ENCODE measurements around the gene KLHL11. TPM values are rescaled to one million over a fixed set of nuclear protein-coding genes. Genes with fewer than 3 reads are reported as not detected.

KLHL11 gene, protein sequence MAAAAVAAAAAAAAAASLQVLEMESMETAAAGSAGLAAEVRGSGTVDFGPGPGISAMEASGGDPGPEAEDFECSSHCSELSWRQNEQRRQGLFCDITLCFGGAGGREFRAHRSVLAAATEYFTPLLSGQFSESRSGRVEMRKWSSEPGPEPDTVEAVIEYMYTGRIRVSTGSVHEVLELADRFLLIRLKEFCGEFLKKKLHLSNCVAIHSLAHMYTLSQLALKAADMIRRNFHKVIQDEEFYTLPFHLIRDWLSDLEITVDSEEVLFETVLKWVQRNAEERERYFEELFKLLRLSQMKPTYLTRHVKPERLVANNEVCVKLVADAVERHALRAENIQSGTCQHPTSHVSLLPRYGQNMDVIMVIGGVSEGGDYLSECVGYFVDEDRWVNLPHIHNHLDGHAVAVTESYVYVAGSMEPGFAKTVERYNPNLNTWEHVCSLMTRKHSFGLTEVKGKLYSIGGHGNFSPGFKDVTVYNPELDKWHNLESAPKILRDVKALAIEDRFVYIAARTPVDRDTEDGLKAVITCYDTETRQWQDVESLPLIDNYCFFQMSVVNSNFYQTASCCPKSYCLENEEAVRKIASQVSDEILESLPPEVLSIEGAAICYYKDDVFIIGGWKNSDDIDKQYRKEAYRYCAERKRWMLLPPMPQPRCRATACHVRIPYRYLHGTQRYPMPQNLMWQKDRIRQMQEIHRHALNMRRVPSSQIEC
- 15.5 TPM in 2 replicates for total RNA-seq

DNA sequence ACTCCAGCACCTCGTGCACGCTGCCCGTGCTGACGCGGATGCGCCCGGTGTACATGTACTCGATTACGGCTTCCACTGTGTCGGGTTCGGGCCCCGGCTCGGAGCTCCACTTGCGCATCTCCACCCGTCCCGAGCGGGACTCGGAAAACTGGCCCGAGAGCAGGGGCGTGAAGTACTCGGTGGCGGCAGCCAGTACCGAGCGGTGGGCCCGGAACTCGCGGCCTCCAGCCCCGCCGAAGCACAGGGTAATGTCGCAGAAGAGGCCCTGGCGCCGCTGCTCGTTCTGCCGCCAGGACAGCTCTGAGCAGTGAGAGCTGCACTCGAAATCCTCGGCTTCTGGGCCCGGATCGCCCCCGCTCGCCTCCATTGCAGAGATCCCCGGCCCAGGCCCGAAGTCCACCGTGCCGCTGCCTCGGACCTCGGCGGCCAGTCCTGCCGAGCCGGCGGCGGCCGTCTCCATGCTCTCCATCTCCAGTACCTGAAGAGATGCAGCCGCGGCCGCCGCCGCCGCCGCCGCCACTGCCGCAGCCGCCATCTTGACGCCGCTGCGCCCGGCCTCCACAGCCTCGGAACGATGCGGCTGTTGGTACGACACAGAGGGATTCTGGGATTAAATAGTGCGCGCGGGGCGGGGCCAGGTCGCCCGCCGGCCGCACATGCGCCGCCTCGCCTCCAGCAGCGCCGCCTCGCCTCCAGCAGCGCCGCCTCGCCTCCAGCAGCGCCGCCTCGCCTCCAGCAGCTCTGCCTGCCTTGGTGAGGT is at the start of gene KLHL11:
TSS of gene KLHL11 (minus strand) at position 588 of the 760 bp plus-strand sequence. CDS start at position 535, 53 bp downstream.
- intact Hi-C loops (cut with micrococcal nuclease), result loop anchor here (1.0 to 5.0 kb wide), 13 partner anchors 30 to 316 kb away; partner anchors contain the start of genes CNP, DHX58, DNAJC7 and EIF1

- intact Hi-C loops (cut with micrococcal nuclease), result loop anchor here (5.0 kb wide), 2 partner anchors 228 to 277 kb away; partner anchors contain the start of genes EIF1 and GHDC
These were observed 49.8 kb upstream of the KLHL11 start for GRCh38 chr17:41915020-41915419.

- intact Hi-C loops (cut with micrococcal nuclease), result no loop called here
These were observed 49.1 kb upstream of the KLHL11 start for GRCh38 chr17:41914358-41914766.

- intact Hi-C loops (cut with micrococcal nuclease), result no loop called here
These were observed 48.6 kb upstream of the KLHL11 start for GRCh38 chr17:41913798-41914197.

DNA sequence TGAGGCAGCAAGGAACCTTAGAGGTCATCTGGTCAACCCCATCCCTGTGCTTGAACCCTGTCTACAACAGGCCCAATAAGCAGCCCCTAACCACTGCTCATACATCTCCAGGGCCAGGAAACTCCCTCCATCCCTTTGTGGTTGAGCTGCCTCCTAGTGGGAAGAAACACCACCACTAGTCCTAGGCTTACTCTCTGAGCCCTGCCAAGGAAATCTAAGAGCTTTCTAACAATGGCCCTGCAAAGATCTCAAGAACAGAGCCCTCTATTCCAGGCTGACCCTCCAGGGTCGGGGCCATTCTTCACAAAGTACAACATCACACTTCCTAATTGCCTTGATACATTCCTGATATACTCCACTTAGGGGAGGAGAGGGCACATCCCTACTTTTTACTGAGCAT is 47.7 kb upstream of the KLHL11 start:
- intact Hi-C loops (cut with micrococcal nuclease), result no loop called here

DNA sequence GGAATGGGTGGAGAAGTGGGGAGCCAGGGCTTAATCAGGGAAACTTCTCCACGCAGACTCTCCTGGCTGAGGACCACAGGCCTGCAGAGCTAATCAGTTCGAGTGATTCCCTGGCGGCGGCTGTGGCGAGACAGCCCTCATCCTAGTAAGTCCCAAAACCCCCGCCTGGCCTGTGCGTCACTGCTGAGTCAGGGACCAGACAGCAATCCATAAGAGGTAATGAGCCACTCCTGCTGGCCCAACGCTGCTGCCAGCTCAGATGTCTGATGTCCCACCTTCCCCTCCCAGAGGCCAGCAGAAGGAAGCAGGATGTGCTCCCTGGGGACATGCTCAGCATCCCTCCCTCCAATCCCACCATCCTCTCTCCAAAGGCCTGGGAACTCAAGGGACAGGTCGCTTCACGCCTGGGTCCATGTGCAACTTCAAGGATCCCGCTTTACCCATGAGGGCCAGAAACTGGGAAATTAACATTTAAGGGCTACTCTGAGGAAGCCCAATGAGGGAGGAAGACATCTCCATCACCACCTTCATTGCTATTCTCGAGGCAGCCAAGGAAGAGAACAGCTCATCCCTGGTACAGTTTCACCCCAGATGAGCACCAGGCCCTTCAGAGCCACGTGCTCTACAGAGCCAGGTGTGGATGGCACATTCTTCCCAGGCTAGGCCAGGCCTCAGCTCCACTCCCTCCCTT is 45.6 kb upstream of the KLHL11 start:
- intact Hi-C loops (cut with micrococcal nuclease), result no loop called here

DNA sequence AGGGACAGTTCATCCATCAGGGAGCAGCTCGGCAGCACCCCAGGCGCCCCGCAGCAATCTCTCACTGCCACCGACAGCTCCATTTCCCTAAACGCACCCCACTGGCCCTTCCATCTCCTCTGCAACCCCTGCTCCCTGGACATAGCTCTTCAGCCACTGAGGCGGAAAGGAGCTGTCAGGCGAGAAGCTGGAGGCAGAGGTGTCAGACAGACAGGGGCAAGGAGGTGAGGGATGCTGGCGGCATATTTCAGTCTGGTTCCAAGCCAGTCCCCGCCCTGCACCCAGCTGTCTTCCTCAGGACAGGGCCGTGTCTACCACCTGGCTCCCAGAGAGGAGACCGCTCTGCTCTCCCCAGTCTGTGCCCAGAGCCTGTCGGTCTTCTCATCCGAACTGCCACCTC is 43.9 kb upstream of the KLHL11 start:
- intact Hi-C loops (cut with micrococcal nuclease), result no loop called here

DNA sequence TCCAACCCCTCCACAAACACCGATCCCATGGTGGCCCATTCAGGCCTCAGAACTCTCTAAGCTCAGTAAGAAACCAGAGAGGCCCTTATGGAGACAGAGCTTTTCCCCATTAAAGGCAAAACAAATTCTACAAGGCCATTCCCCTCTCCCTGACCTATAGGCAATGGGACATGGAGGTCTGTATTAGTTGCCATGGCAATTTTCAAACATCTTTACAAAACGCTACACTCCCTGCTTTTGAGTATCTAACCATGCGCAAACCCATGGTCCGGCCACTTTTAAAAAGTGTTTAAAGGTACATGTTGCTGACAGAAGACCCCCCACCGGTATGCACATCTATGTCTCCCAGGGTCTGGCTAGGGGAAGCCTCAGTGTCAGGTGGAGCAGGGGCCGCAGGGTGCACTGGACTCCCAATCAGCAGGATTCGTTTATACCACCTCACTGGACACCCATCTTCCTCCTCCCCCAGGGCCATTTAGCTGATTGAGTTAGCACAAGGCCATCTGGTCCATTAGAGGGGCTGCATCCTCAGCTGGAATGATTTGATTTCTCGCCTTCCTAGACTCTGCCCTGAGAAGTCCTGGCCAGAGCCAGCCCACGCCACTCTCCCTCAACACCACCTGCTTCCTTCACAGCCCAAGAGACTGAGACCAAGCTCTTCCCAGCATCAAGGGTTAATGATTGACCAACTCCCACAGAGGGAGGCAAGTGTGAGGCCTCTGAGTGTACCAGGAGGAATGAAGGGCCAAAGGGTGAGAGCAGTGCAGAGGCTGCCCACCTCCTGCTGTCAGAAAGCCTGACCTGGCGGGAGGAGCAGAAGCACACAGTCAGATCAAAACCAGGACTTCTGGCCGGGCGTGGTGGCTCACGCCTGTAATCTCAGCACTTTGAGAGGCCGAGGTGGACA is 42.7 kb upstream of the KLHL11 start:
- intact Hi-C loops (cut with micrococcal nuclease), result no loop called here

- intact Hi-C loops (cut with micrococcal nuclease), result no loop called here
These were observed 41.9 kb upstream of the KLHL11 start for GRCh38 chr17:41907185-41907556.

- intact Hi-C loops (cut with micrococcal nuclease), result no loop called here
These were observed 41.4 kb upstream of the KLHL11 start for GRCh38 chr17:41906465-41907184.

DNA sequence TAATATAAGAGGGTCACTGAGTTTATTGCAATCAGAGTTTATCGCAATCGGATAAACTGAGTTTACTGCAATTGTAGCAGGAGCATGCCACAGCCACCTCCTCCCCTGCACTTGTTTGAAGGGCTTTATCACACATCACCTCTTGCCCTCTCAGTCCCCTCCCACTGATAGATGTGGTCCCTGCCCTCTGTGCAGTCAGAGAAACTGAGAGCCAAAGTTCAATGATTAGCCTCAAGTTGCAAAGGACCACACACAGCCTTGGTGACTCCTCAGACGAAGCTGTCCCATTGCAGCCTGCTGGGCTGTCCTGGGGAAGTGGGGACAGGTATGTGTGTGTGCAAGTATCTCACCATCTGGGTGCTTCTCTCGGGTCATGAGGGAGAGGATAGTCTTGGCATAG is 39.9 kb upstream of the KLHL11 start:
- intact Hi-C loops (cut with micrococcal nuclease), result no loop called here

GRCh38 chr17:41904242-41904841 is 39.1 kb upstream of the KLHL11 start:
- intact Hi-C loops (cut with micrococcal nuclease), result no loop called here

GRCh38 chr17:41901646-41902045 is 36.4 kb upstream of the KLHL11 start:
- intact Hi-C loops (cut with micrococcal nuclease), result no loop called here

DNA sequence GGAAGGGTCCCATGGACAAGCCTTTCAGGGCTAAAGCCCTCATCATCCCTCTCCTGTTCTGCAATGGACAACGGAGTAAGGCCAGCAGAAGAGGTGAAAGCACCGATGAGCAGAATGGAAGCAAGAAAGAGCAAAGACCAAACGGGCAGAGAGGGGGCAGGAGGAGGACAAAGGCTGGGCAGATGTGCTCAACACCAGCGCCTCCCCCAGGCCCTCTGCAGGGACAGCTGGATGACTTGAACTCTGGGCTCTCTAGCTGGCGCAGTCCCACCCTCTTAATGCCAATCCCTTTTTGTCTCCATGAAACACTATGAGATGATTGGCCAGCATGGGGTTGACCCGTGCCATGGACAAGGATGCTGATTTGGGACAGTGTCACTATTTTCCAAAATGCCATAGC is 31.5 kb upstream of the KLHL11 start:
- intact Hi-C loops (cut with micrococcal nuclease), result no loop called here

- intact Hi-C loops (cut with micrococcal nuclease), result no loop called here
These were observed 30.4 kb upstream of the KLHL11 start for GRCh38 chr17:41895617-41896016.

DNA sequence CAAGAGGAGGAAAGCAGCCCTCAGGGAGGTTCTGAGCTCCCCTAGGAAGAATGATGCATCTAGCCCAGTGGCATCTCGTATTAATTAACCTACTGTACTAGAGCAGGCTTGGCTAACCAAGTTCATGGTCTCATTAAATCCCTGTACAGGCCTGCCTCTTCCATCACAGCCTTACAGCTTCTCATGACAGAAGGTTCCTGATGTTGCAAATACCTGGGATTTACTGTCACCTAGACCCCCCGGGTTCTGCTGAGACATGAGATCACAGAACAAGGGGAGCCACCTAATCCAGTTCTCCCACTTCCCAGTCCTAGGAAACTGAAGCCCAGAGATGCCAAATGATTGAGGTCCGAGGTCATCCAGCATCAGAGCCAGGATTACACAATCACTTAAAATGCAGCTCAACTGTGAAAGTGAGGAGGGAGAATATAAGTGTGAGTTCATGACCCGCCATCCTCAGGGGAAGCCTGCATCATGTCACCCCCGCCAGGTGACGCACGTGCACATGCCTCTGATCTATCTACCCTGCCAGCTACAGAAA is 29.6 kb upstream of the KLHL11 start:
- intact Hi-C loops (cut with micrococcal nuclease), result no loop called here

GRCh38 chr17:41893384-41893783 is 28.2 kb upstream of the KLHL11 start:
- intact Hi-C loops (cut with micrococcal nuclease), result no loop called here

GRCh38 chr17:41892021-41892376 is 26.8 kb upstream of the KLHL11 start:
- intact Hi-C loops (cut with micrococcal nuclease), result no loop called here
